GM21786 (cell line): Measurements from ENCODE around the gene AP2B1.

Source experiments
- ATAC-seq: cut with Tn5 transposase; IDR thresholded peaks from one replicate; pipeline ENCODE4 v1.9.1; 2021; ENCODE audit not compliant: unreplicated experiment

AP2B1 gene

GRCh38 chr17:35621768-35622167 is 34.6 kb downstream of the AP2B1 start:
- ATAC-seq: no peak

- ATAC-seq: no peak
These were observed 40.3 kb downstream of the AP2B1 start for GRCh38 chr17:35627417-35627816.

- ATAC-seq: no peak
These were observed 43.5 kb downstream of the AP2B1 start for GRCh38 chr17:35630530-35631148.

GRCh38 chr17:35641032-35641431 is 53.9 kb downstream of the AP2B1 start:
- ATAC-seq: no peak

- no peak for ATAC-seq
These were observed 58.8 kb downstream of the AP2B1 start for GRCh38 chr17:35645923-35646322.

GRCh38 chr17:35651467-35651866 is 64.3 kb downstream of the AP2B1 start:
- ATAC-seq: no peak

- ATAC-seq: no peak
These were observed 66.7 kb downstream of the AP2B1 start for GRCh38 chr17:35653619-35654361.

- no peak for ATAC-seq
These were observed 68.2 kb downstream of the AP2B1 start for GRCh38 chr17:35655303-35655702.

GRCh38 chr17:35660902-35661301 is 73.8 kb downstream of the AP2B1 start:
- no peak for ATAC-seq

GRCh38 chr17:35664685-35665084 is 77.6 kb downstream of the AP2B1 start:
- no peak for ATAC-seq

- no peak for ATAC-seq
These were observed 78.5 kb downstream of the AP2B1 start for GRCh38 chr17:35665662-35666061.

GRCh38 chr17:35666070-35666469 is 78.9 kb downstream of the AP2B1 start:
- no peak for ATAC-seq

GRCh38 chr17:35666967-35667532 is 79.9 kb downstream of the AP2B1 start:
- ATAC-seq: no peak

- no peak for ATAC-seq
These were observed 81.7 kb downstream of the AP2B1 start for GRCh38 chr17:35668802-35669201.

GRCh38 chr17:35674552-35674951 is 87.4 kb downstream of the AP2B1 start:
- no peak for ATAC-seq

GRCh38 chr17:35676441-35676840 is 89.3 kb downstream of the AP2B1 start:
- no peak for ATAC-seq

- no peak for ATAC-seq
These were observed 92.0 kb downstream of the AP2B1 start for GRCh38 chr17:35679007-35679682.

GRCh38 chr17:35683591-35683990 is 96.5 kb downstream of the AP2B1 start:
- ATAC-seq: no peak

GRCh38 chr17:35684055-35684802 is 97.1 kb downstream of the AP2B1 start:
- no peak for ATAC-seq

GRCh38 chr17:35692512-35693210 is 105.5 kb downstream of the AP2B1 start:
- ATAC-seq: no peak

- no peak for ATAC-seq
These were observed 106.5 kb downstream of the AP2B1 start for GRCh38 chr17:35693662-35694061.
